HCT116 (cell line): ENCODE data around the gene B3GNT2.

Experiments
- EZH2 ChIP-seq: fragments of 200-600 bp; sonication (generic); IDR thresholded peaks from 2 replicates; pipeline ENCODE4 v1.6.1; 2017; ENCODE audit warnings: antibody characterized with exemption, mixed run types
- POLR2A ChIP-seq: IDR thresholded peaks from 2 replicates; pipeline ENCODE4 v1.7.0; 2011; ENCODE audit warnings: borderline replicate concordance; ENCODE audit not compliant: insufficient read depth, insufficient read length; ENCODE audit errors: extremely low read depth
- SP1 ChIP-seq: IDR thresholded peaks from 2 replicates; pipeline ENCODE4 v1.6.1; 2012; ENCODE audit warnings: low read depth
- ZNF274 ChIP-seq: fragments of 200-500 bp; sonication (Bioruptor generic); IDR thresholded peaks from 2 replicates; pipeline ENCODE4 v1.6.1; 2014; ENCODE audit warnings: mild to moderate bottlenecking, low read depth, low read length, inconsistent platforms
- TF ChIP-seq, protein P1 (sequence below), 3 experiments: fragments of 200-600 bp in 1 of 3; sonication (generic) in 1 of 3; IDR thresholded peaks in 2 of 3; conservative IDR thresholded peaks in 1 of 3; 2 replicates each; pipeline ENCODE4 v1.5.1; 2012 to 2017; ENCODE audit warnings: low read depth in 2 of 3, low read length in 2 of 3, antibody characterized with exemption in 1 of 3, borderline replicate concordance in 1 of 3, control low read depth in 1 of 3, mild to moderate bottlenecking in 1 of 3, mixed read lengths in 1 of 3, mixed run types in 1 of 3, moderate library complexity in 1 of 3; ENCODE audit not compliant: insufficient read depth in 1 of 3

DNA sequence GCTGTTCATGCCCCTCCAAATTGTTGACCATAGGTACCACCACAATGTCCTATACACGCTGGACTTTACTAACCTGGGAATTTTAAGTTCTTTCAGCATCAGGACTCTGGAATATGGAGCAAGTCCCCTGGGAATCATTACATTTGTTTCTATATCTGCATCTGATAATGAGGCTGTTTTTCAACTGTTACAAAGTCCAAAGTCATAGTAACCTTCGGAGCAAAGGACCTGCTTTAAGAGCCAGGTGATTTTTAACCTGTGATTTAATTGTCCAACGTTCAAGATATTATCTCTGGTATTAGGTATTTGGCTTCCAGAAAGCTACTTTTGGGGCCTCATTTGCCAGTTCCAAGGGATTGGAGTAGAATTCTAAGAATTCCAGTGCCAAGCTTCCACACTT lies 7.5 kb upstream of the B3GNT2 start:
- TF ChIP-seq, protein P1, sequence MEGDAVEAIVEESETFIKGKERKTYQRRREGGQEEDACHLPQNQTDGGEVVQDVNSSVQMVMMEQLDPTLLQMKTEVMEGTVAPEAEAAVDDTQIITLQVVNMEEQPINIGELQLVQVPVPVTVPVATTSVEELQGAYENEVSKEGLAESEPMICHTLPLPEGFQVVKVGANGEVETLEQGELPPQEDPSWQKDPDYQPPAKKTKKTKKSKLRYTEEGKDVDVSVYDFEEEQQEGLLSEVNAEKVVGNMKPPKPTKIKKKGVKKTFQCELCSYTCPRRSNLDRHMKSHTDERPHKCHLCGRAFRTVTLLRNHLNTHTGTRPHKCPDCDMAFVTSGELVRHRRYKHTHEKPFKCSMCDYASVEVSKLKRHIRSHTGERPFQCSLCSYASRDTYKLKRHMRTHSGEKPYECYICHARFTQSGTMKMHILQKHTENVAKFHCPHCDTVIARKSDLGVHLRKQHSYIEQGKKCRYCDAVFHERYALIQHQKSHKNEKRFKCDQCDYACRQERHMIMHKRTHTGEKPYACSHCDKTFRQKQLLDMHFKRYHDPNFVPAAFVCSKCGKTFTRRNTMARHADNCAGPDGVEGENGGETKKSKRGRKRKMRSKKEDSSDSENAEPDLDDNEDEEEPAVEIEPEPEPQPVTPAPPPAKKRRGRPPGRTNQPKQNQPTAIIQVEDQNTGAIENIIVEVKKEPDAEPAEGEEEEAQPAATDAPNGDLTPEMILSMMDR (IDR thresholded peaks at IDR 0.05 in 2 of 3, conservative IDR thresholded peaks at IDR 0.05 in 1 of 3; ENCODE audit: borderline replicate concordance in 1 of 3, insufficient read depth in 1 of 3, low read depth in 2 of 3, low read length in 2 of 3) = no peak
- TF ChIP-seq ZNF274 = no peak
- TF ChIP-seq EZH2 = no peak
- TF ChIP-seq SP1 = no peak
- no peak for TF ChIP-seq POLR2A
